Natural killer cell (primary cell): ENCODE results near the gene CSRP1. TPM values are rescaled to one million over a fixed set of nuclear protein-coding genes. Genes with fewer than 3 reads are reported as not detected.

Source experiments
- ATAC-seq, 3 donors: fragments of 150-1000 bp in 2 of 3; fragments of 200-7000 bp in 1 of 3; cut with Tn5 transposase; 1 replicate in 1 of 3; 2 replicates in 2 of 3; pipeline ENCODE4 v1.10.0; 2021; ENCODE audit warnings: mild to moderate bottlenecking in 2 of 3, moderate library complexity in 2 of 3
- DNase-seq, 2 donors: peaks; one replicate each; pipeline versions ENCODE4 v3.0.0 to v3.0.0-alpha.2; 2013 to 2021; ENCODE audit warnings: mixed read lengths in 1 of 2
- H3K27ac ChIP-seq: one replicate; pipeline ENCODE4 v1.5.1; 2013; ENCODE audit warnings: mild to moderate bottlenecking, low read length
- H3K27me3 ChIP-seq: one replicate; pipeline ENCODE4 v1.6.1; 2013; ENCODE audit warnings: low read length; ENCODE audit not compliant: control insufficient read depth, insufficient read depth
- H3K36me3 ChIP-seq: one replicate; pipeline ENCODE4 v1.6.1; 2013; ENCODE audit warnings: low read length; ENCODE audit not compliant: control insufficient read depth, insufficient read depth
- H3K4me1 ChIP-seq: one replicate; pipeline ENCODE4 v1.6.1; 2013; ENCODE audit warnings: low read length; ENCODE audit not compliant: control insufficient read depth, insufficient read depth
- H3K4me3 ChIP-seq: one replicate; pipeline ENCODE4 v1.5.1; 2013; ENCODE audit warnings: low read length
- H3K9me3 ChIP-seq: one replicate; pipeline ENCODE4 v1.6.1; 2013; ENCODE audit warnings: low read length; ENCODE audit not compliant: control insufficient read depth, insufficient read depth
- H3K27ac Mint-ChIP-seq, 2 donors: one replicate each; pipeline ENCODE4 v1.8.0; 2022; ENCODE audit warnings: mild to moderate bottlenecking in 2 of 2, mixed read lengths in 2 of 2, moderate library complexity in 1 of 2
- H3K27me3 Mint-ChIP-seq, 2 donors: one replicate each; pipeline ENCODE4 v1.8.0; 2022; ENCODE audit warnings: low read depth in 2 of 2, mixed read lengths in 2 of 2
- H3K36me3 Mint-ChIP-seq: one replicate; pipeline ENCODE4 v1.8.0; 2022; ENCODE audit warnings: mixed read lengths
- H3K4me1 Mint-ChIP-seq, 2 donors: one replicate each; pipeline ENCODE4 v1.8.0; 2022; ENCODE audit warnings: mixed read lengths in 2 of 2
- H3K4me3 Mint-ChIP-seq: one replicate; pipeline ENCODE4 v1.8.0; 2022; ENCODE audit warnings: mild to moderate bottlenecking, moderate library complexity, mixed read lengths
- H3K9me3 Mint-ChIP-seq, 2 donors: one replicate each; pipeline ENCODE4 v1.8.0; 2022; ENCODE audit warnings: mixed read lengths in 2 of 2
- WGBS: methylation state at CpG from one replicate; pipeline ENCODE4 v1.1.7; 2013; ENCODE audit warnings: missing lambda C conversion rate; ENCODE audit not compliant: insufficient coverage; 5-methylcytosine and 5-hydroxymethylcytosine counted together
- intact Hi-C: fragments of 100-400 bp; cut with micrococcal nuclease; formaldehyde crosslinking; loops from one replicate; pipeline ENCODE4 v1.14.2; 2022
- total RNA-seq, 4 donors: library from RNA; stranded (reverse); fragments of 120-200 nt in 1 of 4; gene quantifications; one replicate each; pipeline versions ENCODE4 v1.2.3 to v1.2.4, GENCODE V29; 2013 to 2022
- TF ChIP-seq, protein P1 (sequence below): fragments of 200-600 bp; IDR thresholded peaks from one replicate; pipeline ENCODE4 v1.8.0; 2022; ENCODE audit warnings: antibody characterized with exemption

The CSRP1 gene
- total RNA-seq, 3 donors from 2014 or later (not counting 1 experiment from before 2014, with no cell fraction given), result 36.9 to 48.4 (median 44.1) TPM

GRCh38 chr1:201517631-201518030 is 10.7 kb upstream of the CSRP1 start:
- no peaks in the 10 kb centered on the region for H3K4me1 ChIP-seq
- intact Hi-C loops, result no loop called here
- Mint-ChIP-seq H3K4me3 (no peak overlapping the region), H3K27ac (no peak overlapping the region), H3K4me1 (no peaks in the 10 kb centered on the region), H3K36me3 (no peaks in the 10 kb centered on the region), H3K27me3 (no peaks in the 10 kb centered on the region), H3K9me3 (no peaks in the 10 kb centered on the region)
- DNase-seq, result no peak
- H3K27me3 ChIP-seq, result no peaks in the 10 kb centered on the region
- TF ChIP-seq, protein P1, sequence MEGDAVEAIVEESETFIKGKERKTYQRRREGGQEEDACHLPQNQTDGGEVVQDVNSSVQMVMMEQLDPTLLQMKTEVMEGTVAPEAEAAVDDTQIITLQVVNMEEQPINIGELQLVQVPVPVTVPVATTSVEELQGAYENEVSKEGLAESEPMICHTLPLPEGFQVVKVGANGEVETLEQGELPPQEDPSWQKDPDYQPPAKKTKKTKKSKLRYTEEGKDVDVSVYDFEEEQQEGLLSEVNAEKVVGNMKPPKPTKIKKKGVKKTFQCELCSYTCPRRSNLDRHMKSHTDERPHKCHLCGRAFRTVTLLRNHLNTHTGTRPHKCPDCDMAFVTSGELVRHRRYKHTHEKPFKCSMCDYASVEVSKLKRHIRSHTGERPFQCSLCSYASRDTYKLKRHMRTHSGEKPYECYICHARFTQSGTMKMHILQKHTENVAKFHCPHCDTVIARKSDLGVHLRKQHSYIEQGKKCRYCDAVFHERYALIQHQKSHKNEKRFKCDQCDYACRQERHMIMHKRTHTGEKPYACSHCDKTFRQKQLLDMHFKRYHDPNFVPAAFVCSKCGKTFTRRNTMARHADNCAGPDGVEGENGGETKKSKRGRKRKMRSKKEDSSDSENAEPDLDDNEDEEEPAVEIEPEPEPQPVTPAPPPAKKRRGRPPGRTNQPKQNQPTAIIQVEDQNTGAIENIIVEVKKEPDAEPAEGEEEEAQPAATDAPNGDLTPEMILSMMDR, result no peak
- no peak overlapping the region for H3K27ac ChIP-seq
- no peak for ATAC-seq
- no peaks in the 10 kb centered on the region for H3K36me3 ChIP-seq
- no peaks in the 10 kb centered on the region for H3K9me3 ChIP-seq
- WGBS, result 92% methylated on average over 7 of the region's 7 CpGs
- H3K4me3 ChIP-seq, result no peak overlapping the region

DNA sequence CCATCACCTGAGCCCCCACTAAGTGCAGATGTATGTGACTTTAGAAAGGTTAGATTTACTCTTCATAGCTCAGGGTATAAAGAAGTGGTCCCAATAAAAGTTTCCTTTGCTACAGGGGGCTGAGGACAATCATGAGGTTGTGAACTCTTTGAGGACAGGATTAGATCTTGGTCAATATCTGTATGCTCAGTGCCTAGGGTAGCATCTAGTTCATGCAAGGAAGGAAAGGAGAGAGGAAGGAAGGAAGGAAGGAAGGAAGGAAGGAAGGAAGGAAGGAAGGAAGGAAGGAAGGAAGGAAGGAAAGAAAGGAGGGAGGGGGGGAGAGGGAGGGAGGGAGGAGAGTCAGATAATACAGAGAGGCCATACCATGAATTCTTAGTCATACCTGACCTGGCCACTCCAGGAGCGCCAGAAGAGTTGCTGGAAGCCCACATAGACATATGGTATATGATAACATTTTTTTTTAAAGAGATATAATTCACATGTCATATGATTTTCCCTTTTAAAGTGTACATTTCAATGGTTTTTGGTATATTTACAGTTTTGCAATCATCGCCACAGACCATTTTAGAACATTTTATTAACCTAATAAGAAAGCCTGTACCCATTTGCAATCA is 9.7 kb upstream of the CSRP1 start:
- H3K36me3 Mint-ChIP-seq, result no peaks in the 10 kb centered on the region
- H3K27ac Mint-ChIP-seq, result no peak overlapping the region
- H3K4me1 ChIP-seq, result no peaks in the 10 kb centered on the region
- TF ChIP-seq, protein P1, result no peak
- H3K4me3 Mint-ChIP-seq, result no peak overlapping the region
- no peaks in the 10 kb centered on the region for H3K9me3 Mint-ChIP-seq
- no peaks in the 10 kb centered on the region for H3K9me3 ChIP-seq
- intact Hi-C loops, result no loop called here
- no peaks in the 10 kb centered on the region for H3K36me3 ChIP-seq
- DNase-seq (no peak), ATAC-seq (no peak)
- no peaks in the 10 kb centered on the region for H3K4me1 Mint-ChIP-seq
- WGBS, result 100% methylated on average over 2 of the region's 2 CpGs
- no peak overlapping the region for H3K4me3 ChIP-seq
- no peaks in the 10 kb centered on the region for H3K27me3 ChIP-seq
- no peak overlapping the region for H3K27ac ChIP-seq
- H3K27me3 Mint-ChIP-seq, result no peaks in the 10 kb centered on the region

DNA sequence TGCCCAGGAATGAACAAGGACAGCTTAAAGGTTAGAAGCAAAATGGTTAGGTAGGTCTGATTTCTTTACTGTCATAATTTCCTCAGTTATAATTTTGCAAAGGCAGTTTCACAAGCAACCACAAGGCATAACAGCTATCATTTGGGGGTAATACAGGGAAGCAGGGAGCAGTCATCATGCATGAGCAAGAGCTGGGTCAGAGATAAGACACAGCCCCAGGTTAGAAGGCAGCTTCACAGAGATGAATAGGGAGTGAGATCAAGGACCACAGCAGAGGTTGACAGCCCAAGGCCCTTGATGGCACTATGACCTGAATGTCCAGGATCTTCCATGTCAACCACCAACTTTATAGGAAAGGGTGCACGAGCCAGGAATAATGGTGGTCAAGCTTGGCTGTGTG is 9.0 kb upstream of the CSRP1 start:
- Mint-ChIP-seq H3K4me3 (no peak overlapping the region), H3K27ac (no peak overlapping the region), H3K9me3 (no peaks in the 10 kb centered on the region), H3K36me3 (no peaks in the 10 kb centered on the region), H3K27me3 (no peaks in the 10 kb centered on the region), H3K4me1 (no peaks in the 10 kb centered on the region)
- TF ChIP-seq, protein P1, result no peak
- 80% methylated on average over 1 of the region's 1 CpG for WGBS
- H3K36me3 ChIP-seq, result no peaks in the 10 kb centered on the region
- H3K9me3 ChIP-seq, result no peaks in the 10 kb centered on the region
- DNase-seq (no peak), ATAC-seq (no peak)
- intact Hi-C loops, result no loop called here
- no peak overlapping the region for H3K4me3 ChIP-seq
- no peaks in the 10 kb centered on the region for H3K4me1 ChIP-seq
- no peaks in the 10 kb centered on the region for H3K27me3 ChIP-seq
- H3K27ac ChIP-seq, result no peak overlapping the region
